ENCODE data around the gene H2BK1. TPM values are rescaled to one million over a fixed set of nuclear protein-coding genes. Genes with fewer than 3 reads are reported as not detected.

H2BK1 gene
- total RNA-seq, 2 donors from 2014 or later = not detected

DNA sequence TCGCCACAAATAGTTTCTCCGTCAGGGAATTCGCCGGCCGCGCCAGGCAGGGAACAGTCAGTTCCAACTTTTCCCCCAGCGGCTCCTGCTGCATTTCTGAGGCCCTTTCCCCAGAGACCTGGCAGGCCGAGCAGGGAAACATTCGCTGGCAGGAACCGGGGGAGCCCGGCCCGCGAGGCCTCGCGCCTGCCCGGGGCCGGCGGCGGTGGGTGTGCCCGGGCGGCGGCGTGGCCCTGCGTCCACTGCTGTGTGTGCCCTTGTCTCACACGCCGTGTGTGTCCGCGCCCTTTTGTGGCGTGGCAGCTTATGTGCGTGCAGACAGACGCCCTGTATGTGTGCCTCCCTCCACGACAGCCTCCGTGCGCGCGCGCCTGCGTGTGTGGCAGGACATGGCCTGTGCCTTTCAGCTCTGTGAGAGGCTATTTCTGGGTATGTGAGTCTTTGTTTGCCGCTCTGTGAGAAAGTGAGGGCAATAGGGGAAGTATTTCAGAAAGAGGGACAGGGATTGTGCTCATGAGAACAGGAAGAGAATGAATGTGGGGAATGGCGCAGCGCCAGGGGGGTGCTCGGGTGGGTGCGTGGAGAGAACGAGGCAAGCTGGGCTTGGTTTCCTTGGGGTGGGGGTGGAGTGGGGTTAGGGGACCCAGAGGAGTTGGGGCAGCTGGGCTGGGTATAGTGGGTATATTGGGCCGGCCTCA, 38.9 kb upstream of the H2BK1 start:
- no peaks in the 10 kb centered on the region for H3K27me3 ChIP-seq
- DNase-seq = peak; percentile 56 to 63 (median 58)
- 3 to 5% methylated on average over 21 to 45 of the region's 45 CpGs for WGBS, 2 donors
- H3K4me1 ChIP-seq = peaks cover 73% of the 10 kb centered on the region
- intact Hi-C loops (cut with DNase I) = no loop called here
- peak; percentile 33 for ATAC-seq
- TF ChIP-seq, protein P1, sequence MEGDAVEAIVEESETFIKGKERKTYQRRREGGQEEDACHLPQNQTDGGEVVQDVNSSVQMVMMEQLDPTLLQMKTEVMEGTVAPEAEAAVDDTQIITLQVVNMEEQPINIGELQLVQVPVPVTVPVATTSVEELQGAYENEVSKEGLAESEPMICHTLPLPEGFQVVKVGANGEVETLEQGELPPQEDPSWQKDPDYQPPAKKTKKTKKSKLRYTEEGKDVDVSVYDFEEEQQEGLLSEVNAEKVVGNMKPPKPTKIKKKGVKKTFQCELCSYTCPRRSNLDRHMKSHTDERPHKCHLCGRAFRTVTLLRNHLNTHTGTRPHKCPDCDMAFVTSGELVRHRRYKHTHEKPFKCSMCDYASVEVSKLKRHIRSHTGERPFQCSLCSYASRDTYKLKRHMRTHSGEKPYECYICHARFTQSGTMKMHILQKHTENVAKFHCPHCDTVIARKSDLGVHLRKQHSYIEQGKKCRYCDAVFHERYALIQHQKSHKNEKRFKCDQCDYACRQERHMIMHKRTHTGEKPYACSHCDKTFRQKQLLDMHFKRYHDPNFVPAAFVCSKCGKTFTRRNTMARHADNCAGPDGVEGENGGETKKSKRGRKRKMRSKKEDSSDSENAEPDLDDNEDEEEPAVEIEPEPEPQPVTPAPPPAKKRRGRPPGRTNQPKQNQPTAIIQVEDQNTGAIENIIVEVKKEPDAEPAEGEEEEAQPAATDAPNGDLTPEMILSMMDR (IDR thresholded peaks at IDR 0.05) = no peak
- peak; percentile 13 to 55 (median 52) for TF ChIP-seq POLR2A (IDR thresholded peaks at IDR 0.05)
- no peaks in the 10 kb centered on the region for H3K9me3 ChIP-seq
- no peak overlapping the region for H3K4me3 ChIP-seq
- H3K27ac ChIP-seq = peak overlapping the region; percentile 83 to 93 (median 90)
- no peaks in the 10 kb centered on the region for H3K36me3 ChIP-seq (replicated peaks in 1 of 2; ENCODE audit: insufficient read depth in 1 of 2, low read depth in 2 of 2)

DNA sequence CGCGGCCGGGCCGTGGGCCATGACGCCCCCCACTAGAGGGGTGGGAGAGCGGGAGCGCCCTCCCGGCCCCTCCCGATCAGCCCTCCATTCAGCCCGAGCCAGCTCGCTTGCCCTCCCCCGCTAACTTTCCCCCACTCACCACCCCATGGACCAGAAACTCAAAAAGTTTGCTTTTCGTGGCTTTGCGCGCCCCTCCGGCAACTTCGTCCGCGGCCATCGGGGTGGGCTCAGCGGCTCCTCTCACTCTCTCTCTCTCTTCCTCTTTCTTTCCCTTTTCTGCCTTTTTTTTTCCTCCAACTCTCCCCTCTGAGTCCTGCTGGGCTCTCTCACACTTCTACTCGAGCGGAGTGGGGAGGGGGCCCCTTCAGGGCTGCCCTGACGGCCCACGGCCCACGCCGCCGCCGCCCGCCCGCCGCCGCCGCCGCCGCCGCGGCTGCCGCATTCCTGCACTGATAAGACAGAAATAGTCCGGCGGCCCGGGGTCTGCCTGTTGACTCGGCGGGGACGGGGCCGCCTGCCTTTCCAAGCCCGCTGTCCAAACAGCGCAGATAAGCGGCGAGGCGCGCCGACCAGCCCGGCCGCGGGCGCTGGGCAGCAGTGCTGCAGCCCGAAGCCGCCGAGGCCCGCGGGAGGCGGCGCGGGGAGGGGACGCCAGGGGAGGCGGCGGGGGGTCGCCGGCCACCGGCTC, 38.2 kb upstream of the H2BK1 start, which contains the start of gene SMARCD3:
TSS of gene SMARCD3 (minus strand) at position 349 of the 688 bp plus-strand sequence. CDS start at position 217, 132 bp downstream.
- intact Hi-C loops (cut with DNase I) = no loop called here
- peak; percentile 73 to 77 (median 74) for DNase-seq
- ATAC-seq = peak; percentile 68
- Histone ChIP-seq H3K9me3 (no peaks in the 10 kb centered on the region), H3K27me3 (no peaks in the 10 kb centered on the region), H3K4me1 (peaks cover 80% of the 10 kb centered on the region), H3K4me3 (peak within 1 kb of the TSS; percentile 16 to 77), H3K27ac (peak within 1 kb of the TSS; percentile 83 to 93 (median 90)), H3K36me3 (replicated peaks in 1 of 2; ENCODE audit: insufficient read depth in 1 of 2, low read depth in 2 of 2) (no peaks in the 10 kb centered on the region)
- TF ChIP-seq, protein P1 (IDR thresholded peaks at IDR 0.05) = peak in 1 of 7 experiments; percentile 15
- TF ChIP-seq POLR2A (IDR thresholded peaks at IDR 0.05) = no peak
- WGBS, 2 donors = 0% methylated on average over 41 to 68 of the region's 71 CpGs

DNA sequence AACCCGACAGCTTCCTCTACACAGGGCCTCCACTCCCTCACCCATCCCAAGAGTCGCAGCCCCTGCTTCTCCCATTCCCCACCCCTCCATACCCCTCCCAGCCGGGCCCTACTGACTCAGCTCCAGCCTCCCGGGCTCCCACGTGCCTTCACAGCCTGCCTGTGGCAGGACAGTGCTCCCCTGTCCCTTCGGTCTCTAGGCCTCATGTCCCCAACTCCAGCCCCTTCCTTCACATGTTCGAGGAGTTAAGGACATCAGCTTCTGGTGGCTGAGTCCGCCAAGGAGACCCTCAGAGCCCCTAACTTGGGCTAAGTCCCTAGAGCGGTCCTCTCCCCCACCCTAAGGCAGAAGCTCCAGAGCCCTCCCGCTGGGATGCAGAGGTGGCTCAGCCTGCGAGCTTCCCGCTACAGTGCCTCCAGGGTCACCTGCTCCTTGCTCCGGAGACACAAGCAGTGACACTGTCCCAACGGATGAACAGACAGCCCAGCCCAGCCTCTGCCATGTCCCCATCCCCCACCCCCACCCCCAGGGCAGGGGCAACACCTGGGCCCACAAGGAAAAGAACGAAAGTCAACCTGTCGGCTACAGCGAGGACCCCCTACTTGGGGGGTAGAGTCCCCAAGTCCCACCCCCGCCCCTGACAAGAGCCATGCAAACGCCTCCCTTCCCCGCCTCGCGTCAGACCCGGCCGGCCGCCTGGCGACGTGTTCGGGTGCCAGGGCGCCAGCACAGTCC, 37.5 kb upstream of the H2BK1 start:
- ATAC-seq (no peak), DNase-seq (no peak)
- 4 to 5% methylated on average over 23 to 29 of the region's 29 CpGs for WGBS, 2 donors
- H3K27me3 ChIP-seq = no peaks in the 10 kb centered on the region
- H3K4me3 ChIP-seq = peak overlapping the region; percentile 16 to 77
- peak overlapping the region; percentile 83 to 93 (median 90) for H3K27ac ChIP-seq
- no peaks in the 10 kb centered on the region for H3K36me3 ChIP-seq (replicated peaks in 1 of 2; ENCODE audit: insufficient read depth in 1 of 2, low read depth in 2 of 2)
- peaks cover 84% of the 10 kb centered on the region for H3K4me1 ChIP-seq
- intact Hi-C loops (cut with DNase I) = no loop called here
- H3K9me3 ChIP-seq = no peaks in the 10 kb centered on the region
- TF ChIP-seq, protein P1 (IDR thresholded peaks at IDR 0.05) = no peak
- TF ChIP-seq POLR2A (IDR thresholded peaks at IDR 0.05) = no peak

DNA sequence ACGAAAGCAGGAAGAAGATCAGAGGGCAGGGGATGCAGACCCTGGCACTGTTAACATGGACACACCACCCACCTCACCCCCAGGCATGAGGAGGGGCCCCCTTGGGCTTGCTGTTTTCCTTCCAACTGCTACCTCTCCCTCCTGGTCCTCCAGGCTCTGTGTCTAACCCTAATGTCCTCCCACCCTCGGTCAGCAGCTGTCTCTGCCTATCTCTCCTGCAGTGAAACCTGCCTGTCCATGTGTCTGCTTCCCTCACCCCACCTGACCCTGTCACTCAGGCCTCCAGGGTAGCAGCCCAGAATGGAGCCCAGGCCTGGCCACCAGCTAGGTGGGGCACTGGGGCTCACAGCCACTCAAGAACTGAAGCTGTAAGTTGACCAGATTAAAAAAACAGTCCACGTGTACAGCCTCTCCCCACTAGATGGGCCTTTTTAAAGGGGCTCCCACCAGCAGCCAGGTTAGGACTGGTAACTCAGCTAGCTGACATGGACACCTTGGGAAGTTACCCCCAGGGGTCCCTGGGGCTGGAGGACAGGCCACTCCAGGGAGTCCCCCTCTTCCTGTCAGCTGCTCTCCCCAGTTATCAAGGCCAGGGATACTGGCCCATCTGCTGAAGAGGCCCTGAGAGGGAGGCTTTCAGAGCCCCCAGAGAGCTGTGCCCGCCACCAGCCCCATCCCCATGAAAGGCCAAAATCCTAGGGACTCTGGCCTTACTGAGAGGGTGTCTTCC, 36.7 kb upstream of the H2BK1 start:
- Histone ChIP-seq H3K4me1 (peaks cover 78% of the 10 kb centered on the region), H3K9me3 (no peaks in the 10 kb centered on the region), H3K36me3 (replicated peaks in 1 of 2; ENCODE audit: insufficient read depth in 1 of 2, low read depth in 2 of 2) (no peaks in the 10 kb centered on the region), H3K4me3 (no peak overlapping the region), H3K27me3 (no peaks in the 10 kb centered on the region), H3K27ac (peak overlapping the region in 3 of 4 donors; percentile 87 to 93 (median 93))
- TF ChIP-seq, protein P1 (IDR thresholded peaks at IDR 0.05) = no peak
- TF ChIP-seq POLR2A (IDR thresholded peaks at IDR 0.05) = no peak
- ATAC-seq (no peak), DNase-seq (no peak)
- WGBS, 2 donors = 41 to 48% methylated on average over 3 to 4 of the region's 4 CpGs
- intact Hi-C loops (cut with DNase I) = no loop called here

Measured in body of pancreas (tissue), 4 donors.